NOMO-1 (cell line): Measurements from ENCODE around the gene DST.

ENCODE experiments used
- DNase-seq, 2 experiments: peaks; one replicate each; lab custom pipeline; 2025; ENCODE audit not compliant: unreplicated experiment in 2 of 2; lab: John Stamatoyannopoulos, UW

Gene DST

GRCh38 chr6:56642366-56643261 lies at the start of gene DST:
Gene DST (minus strand): TSS chr6:56642889.
- no peak for DNase-seq

- DNase-seq = no peak
Observed at GRCh38 chr6:56691814-56692213, 49.1 kb upstream of the DST start.

DNA sequence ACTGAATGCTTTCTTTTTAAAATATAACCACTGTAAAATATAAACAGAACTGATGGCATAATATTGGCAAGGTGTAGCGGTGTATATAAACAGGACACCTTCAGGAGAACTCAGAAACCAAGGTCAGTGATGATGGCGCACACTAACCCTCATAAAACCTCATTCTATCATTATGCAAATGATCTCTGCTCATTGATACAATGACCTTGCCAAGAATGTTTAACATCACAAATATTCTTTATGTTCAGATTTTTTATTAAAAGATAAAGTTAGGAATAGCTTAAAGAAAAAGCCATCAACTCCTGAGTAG lies 48.6 kb upstream of the DST start:
- no peak for DNase-seq

GRCh38 chr6:56690519-56691285 lies 48.0 kb upstream of the DST start:
- DNase-seq = peak in 1 of 2 experiments; percentile 10

- no peak for DNase-seq
Observed at GRCh38 chr6:56689663-56690062, 47.0 kb upstream of the DST start.

DNA sequence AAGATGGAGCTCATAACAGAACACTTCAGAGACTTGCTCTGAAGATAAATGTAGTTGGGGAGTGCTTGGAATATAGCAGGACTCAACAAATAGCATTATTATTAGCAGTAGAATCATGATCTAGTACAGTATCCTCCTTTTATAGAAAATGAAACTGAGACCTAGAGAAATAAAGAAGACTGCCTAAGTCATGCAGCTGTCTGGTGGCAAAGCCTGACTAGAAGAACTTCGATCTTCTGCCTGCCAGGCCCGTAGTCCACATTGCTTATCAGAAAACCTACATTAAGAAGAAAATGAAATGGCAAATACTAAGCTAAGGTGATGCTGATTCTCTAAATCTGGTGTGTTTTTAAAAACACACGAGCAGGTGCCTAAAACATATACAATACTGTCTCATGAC lies 46.4 kb upstream of the DST start:
- no peak for DNase-seq

DNA sequence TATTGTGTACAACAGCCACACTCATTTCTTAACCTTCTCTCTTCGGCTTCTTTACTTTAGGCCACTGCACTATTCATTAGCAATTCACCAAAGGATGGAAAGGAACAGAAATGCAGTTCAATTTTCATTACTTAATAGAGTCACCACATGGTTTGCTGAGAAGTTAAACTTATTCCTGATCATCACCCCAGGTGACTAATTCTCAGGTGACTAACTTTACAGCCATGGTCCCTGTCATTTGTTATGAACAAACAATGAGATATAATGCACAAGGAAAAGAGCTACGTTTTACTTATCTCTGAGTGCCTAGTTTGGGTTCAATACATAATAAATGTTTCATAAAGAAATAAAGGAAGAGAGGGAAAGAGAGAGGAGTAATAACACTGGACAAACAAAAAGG lies 45.8 kb upstream of the DST start:
- no peak for DNase-seq

- DNase-seq = no peak
Observed at GRCh38 chr6:56687551-56687950, 44.9 kb upstream of the DST start.

- DNase-seq = no peak
Observed at GRCh38 chr6:56686429-56686828, 43.7 kb upstream of the DST start.

DNA sequence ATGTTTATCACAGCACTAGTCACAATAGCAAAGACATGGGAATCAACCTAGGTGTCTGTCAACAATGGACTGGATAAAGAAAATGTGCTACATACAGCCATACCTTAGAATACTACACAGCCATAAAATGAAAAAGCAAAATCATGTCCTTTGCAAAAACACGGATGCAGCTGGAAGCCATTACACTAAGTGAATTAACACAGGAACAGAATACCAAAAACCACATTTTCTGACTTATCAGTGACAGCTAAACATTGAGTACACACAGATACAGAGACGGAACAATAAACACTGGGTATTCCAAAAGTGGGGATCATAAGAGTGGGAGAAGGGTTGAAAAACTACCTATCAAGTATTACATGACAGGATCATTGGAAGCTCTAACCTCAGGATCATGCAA lies 43.3 kb upstream of the DST start:
- DNase-seq = no peak

DNA sequence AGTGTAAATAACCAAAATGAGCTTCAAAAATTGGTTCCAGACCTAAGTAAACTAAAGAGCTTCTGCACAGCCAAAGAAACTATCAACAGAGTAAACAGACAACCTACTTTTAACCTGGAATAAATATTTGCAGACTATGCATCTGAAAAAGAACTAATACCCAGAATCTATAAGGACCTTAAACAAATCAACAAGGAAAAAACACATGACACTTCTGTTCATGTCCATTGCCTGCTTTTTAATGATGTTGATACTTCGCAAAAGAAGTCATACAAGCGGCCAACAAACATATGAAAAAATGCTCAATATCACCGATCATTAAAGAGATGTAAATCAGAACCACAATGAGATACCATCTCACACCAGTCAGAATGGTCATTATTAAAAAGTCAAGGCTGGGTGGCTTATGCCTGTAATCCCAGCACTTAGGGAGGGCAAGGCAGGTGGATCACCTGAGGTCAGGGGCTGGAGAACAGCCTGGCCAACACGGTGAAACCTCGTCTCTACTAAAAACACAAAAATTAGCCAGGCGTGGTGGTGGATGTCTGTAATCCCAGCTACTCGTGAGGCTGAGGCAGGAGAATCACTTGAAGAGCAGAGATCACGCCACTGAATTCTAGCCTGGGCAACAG lies 42.5 kb upstream of the DST start:
- no peak for DNase-seq

GRCh38 chr6:56684342-56685101 lies 41.8 kb upstream of the DST start:
- DNase-seq = no peak

GRCh38 chr6:56683882-56684281 lies 41.2 kb upstream of the DST start:
- no peak for DNase-seq

- DNase-seq = no peak
Observed at GRCh38 chr6:56682635-56683034, 39.9 kb upstream of the DST start.

- DNase-seq = no peak
Observed at GRCh38 chr6:56677559-56677958, 34.9 kb upstream of the DST start.

DNA sequence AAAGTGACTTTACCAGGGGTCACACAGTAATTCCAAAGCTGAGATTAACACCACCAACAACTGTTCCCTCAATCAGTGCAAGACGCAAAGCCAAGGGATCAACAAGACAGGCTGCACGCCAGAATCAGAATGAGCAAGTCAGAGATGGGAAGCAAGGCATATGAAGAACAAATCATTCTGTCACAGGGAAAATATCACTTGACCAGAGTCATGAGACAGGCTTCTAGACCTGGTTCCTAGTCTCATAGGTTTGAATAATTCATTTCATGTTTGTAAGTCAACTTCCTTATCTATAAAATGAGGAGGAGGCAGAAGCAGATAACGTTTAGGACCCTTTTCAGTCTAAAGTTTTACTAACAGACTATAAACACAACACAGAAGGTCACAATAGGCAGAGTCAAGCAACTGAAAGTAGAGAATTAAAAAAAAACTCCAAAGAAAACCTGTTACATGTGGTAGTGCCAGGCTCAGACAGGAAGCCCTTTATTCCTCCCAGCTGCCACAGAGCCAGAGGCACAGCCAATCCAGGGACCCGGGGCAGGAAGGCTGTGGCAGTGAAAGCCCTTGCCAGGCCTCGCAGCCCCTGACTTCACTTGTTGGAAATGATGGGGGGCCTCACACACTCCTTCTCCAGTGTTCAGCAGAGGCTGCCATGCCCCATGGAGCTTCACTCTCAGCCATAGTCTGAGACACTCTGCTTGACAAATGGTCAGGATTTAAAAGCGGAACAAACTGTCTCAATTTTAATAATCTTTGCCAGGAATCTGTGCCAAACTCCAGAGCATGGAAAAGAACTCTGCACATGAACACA lies 29.2 kb upstream of the DST start:
- DNase-seq = no peak

DNA sequence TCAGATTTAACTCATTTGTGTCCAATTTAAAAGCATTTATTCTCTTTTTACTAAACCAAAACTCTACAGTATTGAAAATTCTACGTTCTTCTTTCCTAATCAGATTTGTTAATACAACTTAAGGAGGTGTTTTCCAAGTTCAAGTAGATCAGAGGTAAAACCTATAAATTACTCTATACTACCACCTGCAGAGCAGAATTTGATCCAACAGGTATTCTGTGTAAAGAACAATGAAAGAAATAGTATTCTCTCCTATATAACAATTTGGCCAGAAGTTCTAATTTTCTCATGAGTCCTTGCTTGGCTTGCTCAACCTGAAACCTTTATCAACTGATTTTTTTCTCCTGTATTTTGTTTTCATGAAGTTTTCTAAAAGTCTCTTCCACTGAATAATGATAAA lies 28.5 kb upstream of the DST start:
- no peak for DNase-seq

- no peak for DNase-seq
Observed at GRCh38 chr6:56669041-56669440, 26.4 kb upstream of the DST start.

DNA sequence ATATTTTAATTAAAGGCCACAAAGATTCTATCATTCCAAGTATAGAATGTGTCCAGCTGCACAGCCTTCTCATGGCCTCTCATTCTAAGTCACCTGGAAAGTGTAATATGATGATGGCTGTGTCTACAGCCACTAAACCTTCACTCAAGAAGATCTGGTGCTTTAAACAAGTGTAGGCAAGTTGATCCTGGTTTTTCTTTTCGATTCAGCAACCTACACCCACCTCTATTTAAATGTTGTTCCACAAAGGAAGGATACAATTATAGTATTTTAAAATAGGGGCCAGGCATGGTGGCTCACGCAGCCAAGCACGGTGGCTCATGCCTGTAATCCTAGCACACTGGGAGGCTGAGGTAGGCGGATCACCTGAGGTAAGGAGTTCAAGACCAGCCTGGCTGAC lies 25.5 kb upstream of the DST start:
- no peak for DNase-seq

DNA sequence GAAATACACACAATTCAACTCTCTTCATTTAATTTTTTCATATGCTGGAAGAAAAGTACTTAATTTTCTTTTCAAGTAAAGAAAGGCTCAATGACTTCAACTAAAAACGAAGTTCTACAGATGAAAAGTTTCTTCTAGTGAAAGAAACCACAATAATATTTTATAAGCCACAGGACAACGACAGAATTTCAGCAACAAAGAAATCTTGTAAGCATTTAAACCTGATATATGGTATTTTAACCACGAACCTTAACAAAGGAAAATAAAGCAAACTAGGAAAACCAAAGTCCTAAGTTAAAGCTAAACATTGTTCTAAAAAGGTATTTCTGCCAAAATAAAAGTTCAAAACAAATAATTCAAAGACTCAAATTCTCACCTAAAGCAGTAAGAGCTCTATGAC lies 24.6 kb upstream of the DST start:
- no peak for DNase-seq
